Forelimb muscle (tissue), 1 donor: ENCODE results near the gene HAUS1. TPM values are rescaled to one million over a fixed set of nuclear protein-coding genes. Genes with fewer than 3 reads are reported as not detected.

Source experiments
- polyA plus RNA-seq: library from polyadenylated mRNA; unstranded; fragments of 120-200 nt; gene quantifications from one replicate; pipeline ENCODE4 v1.2.1, GENCODE V29; 2013; ENCODE audit not compliant: insufficient read length

Gene HAUS1
- polyA plus RNA-seq, 1 donor, result 25.1 TPM

Other genes starting within 250 kb of the HAUS1 start
- gene EPG5, start 137.1 kb upstream of the HAUS1 start, polyA plus RNA-seq, result 12.8 TPM
- gene PSTPIP2, start 32.1 kb upstream of the HAUS1 start, polyA plus RNA-seq, result 2.4 TPM
- gene ATP5F1A, start 6.1 kb upstream of the HAUS1 start, polyA plus RNA-seq, result 500 TPM